ENCODE data around the gene ANKRD31. TPM values are rescaled to one million over a fixed set of nuclear protein-coding genes. Genes with fewer than 3 reads are reported as not detected.
"Not testable (repeated sequence)": the region's sequence is repeated elsewhere in the genome, so short reads cannot be mapped to it uniquely, and the experiment has no call there.

The ANKRD31 gene
- total RNA-seq, 1 donor from 2014 or later = 1.2 TPM

DNA sequence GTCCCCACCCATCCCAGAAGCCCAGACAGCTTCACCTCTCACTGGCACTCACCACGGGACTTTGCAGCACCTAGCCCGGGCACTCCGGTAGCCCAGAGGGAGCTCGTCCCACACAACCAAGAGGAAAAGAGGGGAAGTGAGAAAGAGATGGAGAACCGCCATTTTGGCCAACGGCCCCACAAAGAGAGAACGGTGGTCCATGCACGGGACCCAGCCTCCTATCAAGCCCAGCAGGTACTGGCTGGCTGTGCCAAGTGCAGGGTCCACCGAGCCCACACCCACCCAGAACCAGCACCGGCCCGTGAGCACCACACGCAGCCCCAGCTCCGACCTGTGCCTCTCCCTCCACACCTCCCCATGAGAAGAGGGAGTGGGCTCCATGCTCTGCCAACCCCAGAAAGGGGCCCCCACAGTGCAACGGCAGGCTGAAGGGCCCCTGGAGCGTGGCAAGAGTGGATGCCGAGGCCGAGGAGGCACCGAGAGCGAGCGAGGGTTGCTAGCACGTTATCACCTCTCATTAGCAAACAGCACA, 105.8 kb downstream of the ANKRD31 start:
- no peaks in the 10 kb centered on the region for H3K9me3 ChIP-seq
- TF ChIP-seq POLR2A (IDR thresholded peaks at IDR 0.05) (no peak), POLR2AphosphoS5 (IDR thresholded peaks at IDR 0.05; ENCODE audit: insufficient read depth in 1 of 2, low read depth in 1 of 2) (no peak)
- TF ChIP-seq, protein P1, sequence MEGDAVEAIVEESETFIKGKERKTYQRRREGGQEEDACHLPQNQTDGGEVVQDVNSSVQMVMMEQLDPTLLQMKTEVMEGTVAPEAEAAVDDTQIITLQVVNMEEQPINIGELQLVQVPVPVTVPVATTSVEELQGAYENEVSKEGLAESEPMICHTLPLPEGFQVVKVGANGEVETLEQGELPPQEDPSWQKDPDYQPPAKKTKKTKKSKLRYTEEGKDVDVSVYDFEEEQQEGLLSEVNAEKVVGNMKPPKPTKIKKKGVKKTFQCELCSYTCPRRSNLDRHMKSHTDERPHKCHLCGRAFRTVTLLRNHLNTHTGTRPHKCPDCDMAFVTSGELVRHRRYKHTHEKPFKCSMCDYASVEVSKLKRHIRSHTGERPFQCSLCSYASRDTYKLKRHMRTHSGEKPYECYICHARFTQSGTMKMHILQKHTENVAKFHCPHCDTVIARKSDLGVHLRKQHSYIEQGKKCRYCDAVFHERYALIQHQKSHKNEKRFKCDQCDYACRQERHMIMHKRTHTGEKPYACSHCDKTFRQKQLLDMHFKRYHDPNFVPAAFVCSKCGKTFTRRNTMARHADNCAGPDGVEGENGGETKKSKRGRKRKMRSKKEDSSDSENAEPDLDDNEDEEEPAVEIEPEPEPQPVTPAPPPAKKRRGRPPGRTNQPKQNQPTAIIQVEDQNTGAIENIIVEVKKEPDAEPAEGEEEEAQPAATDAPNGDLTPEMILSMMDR (IDR thresholded peaks at IDR 0.05) = no peak
- no peaks in the 10 kb centered on the region for H3K4me1 ChIP-seq
- no peaks in the 10 kb centered on the region for H3K36me3 ChIP-seq
- H3K4me3 ChIP-seq = no peak overlapping the region
- no peak for DNase-seq (ENCODE audit: extremely low spot score in 2 of 2)
- intact Hi-C loops (cut with DNase I) = no loop called here
- no peak overlapping the region for H3K27ac ChIP-seq
- no peaks in the 10 kb centered on the region for H3K27me3 ChIP-seq

- no peak overlapping the region for H3K27ac ChIP-seq
- H3K4me1 ChIP-seq = no peaks in the 10 kb centered on the region
- intact Hi-C loops (cut with DNase I) = no loop called here
- no peak overlapping the region for H3K4me3 ChIP-seq
- no peaks in the 10 kb centered on the region for H3K36me3 ChIP-seq
- no peak for DNase-seq (ENCODE audit: extremely low spot score in 2 of 2)
- no peaks in the 10 kb centered on the region for H3K9me3 ChIP-seq
- TF ChIP-seq, protein P1 (IDR thresholded peaks at IDR 0.05) = no peak
- TF ChIP-seq POLR2A (IDR thresholded peaks at IDR 0.05) (no peak), POLR2AphosphoS5 (IDR thresholded peaks at IDR 0.05; ENCODE audit: insufficient read depth in 1 of 2, low read depth in 1 of 2) (no peak)
- no peaks in the 10 kb centered on the region for H3K27me3 ChIP-seq
Measured at GRCh38 chr5:75116856-75117255, 119.8 kb downstream of the ANKRD31 start.

DNA sequence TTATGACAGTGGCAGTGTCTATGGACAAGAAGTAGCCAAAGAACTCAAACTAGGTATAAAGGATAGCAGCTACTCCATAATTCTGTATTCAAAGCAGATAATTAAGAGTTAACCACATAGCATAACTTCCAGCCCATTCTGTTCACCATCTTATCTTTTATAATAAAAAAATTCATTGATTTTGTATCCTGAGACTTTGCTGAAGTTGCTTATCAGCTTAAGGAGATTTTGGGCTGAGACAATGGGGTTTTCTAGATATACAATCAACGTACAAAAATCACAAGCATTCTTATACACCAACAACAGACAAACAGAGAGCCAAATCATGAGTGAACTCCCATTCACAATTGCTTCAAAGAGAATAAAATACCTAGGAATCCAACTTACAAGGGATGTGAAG, 122.4 kb downstream of the ANKRD31 start:
- H3K27me3 ChIP-seq; H3K4me3 ChIP-seq; H3K27ac ChIP-seq; H3K9me3 ChIP-seq; H3K36me3 ChIP-seq; intact Hi-C loops (cut with DNase I); DNase-seq (ENCODE audit: extremely low spot score in 2 of 2); H3K4me1 ChIP-seq: not testable (repeated sequence)

DNA sequence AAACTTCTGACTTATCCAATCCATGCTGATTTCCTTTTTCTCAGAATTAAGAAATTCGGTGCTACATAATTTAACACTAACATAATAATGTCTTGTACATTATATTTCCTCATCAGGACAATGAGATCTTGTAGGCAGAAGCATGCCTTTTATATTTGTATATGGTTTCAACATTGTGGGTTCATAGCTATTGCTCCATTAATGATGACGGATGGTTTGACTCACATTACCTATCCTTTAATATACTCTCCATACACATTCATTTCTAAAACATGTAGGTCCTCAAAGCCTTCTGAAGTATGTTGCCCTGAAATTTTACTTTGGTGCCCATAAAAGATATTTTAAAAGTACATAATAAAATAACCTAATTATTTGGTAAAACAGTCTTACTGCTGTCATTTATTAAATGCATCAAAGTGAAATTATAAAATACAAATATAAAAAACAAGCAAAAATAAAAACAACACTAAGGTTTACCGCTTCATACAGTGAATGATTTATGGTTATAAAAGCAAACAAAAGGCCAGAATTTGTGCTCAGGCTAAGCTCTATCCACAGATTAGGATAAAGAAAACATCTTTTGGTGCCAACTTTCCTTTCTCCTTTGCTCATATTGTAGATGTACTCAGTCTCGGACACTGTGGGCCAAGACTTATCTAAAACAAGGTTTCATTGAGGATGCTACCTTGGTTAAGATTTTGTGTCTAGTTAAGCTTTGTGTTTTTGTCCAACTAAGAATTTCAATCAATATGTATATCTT, 123.1 kb downstream of the ANKRD31 start:
- no peaks in the 10 kb centered on the region for H3K27me3 ChIP-seq
- no peak for DNase-seq (ENCODE audit: extremely low spot score in 2 of 2)
- H3K27ac ChIP-seq = no peak overlapping the region
- no peak for TF ChIP-seq POLR2AphosphoS5 (IDR thresholded peaks at IDR 0.05; ENCODE audit: insufficient read depth in 1 of 2, low read depth in 1 of 2)
- TF ChIP-seq, protein P1 (IDR thresholded peaks at IDR 0.05) = no peak
- TF ChIP-seq POLR2A (IDR thresholded peaks at IDR 0.05) = no peak
- intact Hi-C loops (cut with DNase I) = no loop called here
- no peaks in the 10 kb centered on the region for H3K36me3 ChIP-seq
- no peaks in the 10 kb centered on the region for H3K4me1 ChIP-seq
- no peak overlapping the region for H3K4me3 ChIP-seq
- no peaks in the 10 kb centered on the region for H3K9me3 ChIP-seq

DNA sequence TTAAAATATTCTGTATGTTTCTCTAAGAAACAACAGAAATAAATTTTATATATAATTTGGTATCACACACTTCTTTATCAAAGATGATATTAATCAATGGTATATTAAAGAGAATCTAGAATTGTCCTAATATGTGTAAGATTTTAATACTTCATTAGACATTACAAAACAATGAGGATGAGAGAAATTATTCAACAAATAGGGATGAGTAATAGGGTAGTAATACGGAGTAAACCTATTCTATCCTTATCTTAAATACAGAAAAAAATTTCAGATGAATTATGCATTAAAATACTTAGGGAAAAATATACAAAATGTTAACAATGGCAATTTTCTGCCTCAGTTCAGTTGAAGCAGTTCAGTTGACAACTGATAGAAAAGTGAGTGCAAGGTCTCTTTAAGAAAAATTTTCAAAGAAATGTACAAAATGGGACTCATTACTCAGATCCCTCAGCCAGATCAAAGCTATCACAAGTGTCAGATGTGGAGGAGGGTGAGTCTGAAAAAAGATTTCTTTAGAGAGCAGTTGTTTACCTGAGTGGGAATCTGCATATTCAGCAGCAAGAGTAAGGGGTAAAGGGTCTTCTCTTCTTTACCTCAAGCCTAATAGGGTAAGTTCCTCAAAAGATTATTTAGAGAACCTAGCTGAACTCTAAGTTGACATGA, 127.6 kb downstream of the ANKRD31 start:
- no peaks in the 10 kb centered on the region for H3K27me3 ChIP-seq
- no peak for DNase-seq (ENCODE audit: extremely low spot score in 2 of 2)
- no peaks in the 10 kb centered on the region for H3K4me1 ChIP-seq
- no peak overlapping the region for H3K4me3 ChIP-seq
- H3K9me3 ChIP-seq = no peaks in the 10 kb centered on the region
- TF ChIP-seq POLR2AphosphoS5 (IDR thresholded peaks at IDR 0.05; ENCODE audit: insufficient read depth in 1 of 2, low read depth in 1 of 2) = no peak
- TF ChIP-seq, protein P1 (IDR thresholded peaks at IDR 0.05) = no peak
- TF ChIP-seq POLR2A (IDR thresholded peaks at IDR 0.05) = no peak
- intact Hi-C loops (cut with DNase I) = no loop called here
- H3K36me3 ChIP-seq = no peaks in the 10 kb centered on the region
- no peak overlapping the region for H3K27ac ChIP-seq

All from vagina (tissue), 2 donors.